ENCODE results near the gene CPE. TPM values are rescaled to one million over a fixed set of nuclear protein-coding genes. Genes with fewer than 3 reads are reported as not detected.
A peak's percentile ranks its signal among the peaks of the same experiment; 100 is the strongest.

CPE gene
- total RNA-seq, 1 experiment from 2014 or later, result 29.3 TPM

DNA sequence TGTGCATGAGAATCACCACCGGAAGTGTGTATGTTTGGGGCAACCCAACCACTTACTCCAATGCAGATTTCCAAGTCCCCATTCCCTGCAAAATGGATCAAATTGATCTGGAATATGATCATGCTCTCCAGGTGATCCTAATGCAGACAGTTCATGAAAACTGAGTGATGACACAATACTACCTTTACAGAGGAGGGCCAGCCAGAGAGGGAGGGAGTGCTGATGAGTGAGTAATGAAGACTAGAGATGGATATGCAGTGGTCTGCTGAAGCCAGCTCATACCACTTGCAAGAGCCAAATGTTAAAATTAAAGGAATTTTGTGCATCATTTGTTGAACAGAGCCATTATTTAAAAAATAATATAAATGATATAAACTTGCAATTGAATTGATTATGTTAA, 10.2 kb upstream of the CPE start:
- RAD21 ChIA-PET (ENCODE audit: low non-redundant PET in 1 of 2, low total read pairs in 2 of 2, uncharacterized antibody in 2 of 2, unreplicated experiment in 2 of 2), result interaction anchor here in 1 of 2 experiments (0.6 kb wide), 1 partner anchor 10 kb away, joined by 3 read pairs; the partner anchor contains the start of gene CPE
- H3K27me3 ChIP-seq (ENCODE audit: insufficient read depth, low read length), result no peaks in the 10 kb centered on the region
- no peaks in the 10 kb centered on the region for H3K36me3 ChIP-seq (ENCODE audit: control insufficient read depth in 1 of 2, insufficient read depth in 2 of 2, low read length in 2 of 2)
- no peak for TF ChIP-seq ZNF274 (IDR thresholded peaks at IDR 0.05; ENCODE audit: low read depth, low read length)
- no peak for TF ChIP-seq FOSL1 (IDR thresholded peaks at IDR 0.05; ENCODE audit: low read depth)
- TF ChIP-seq SIN3A (IDR thresholded peaks at IDR 0.05; ENCODE audit: low read depth), result no peak
- H3K9me2 ChIP-seq (ENCODE audit: insufficient read depth), result no peaks in the 10 kb centered on the region
- DNase-seq (ENCODE audit: low read depth, low spot score) (no peak), ATAC-seq (no peak)
- CTCF ChIA-PET, result no interaction called here
- H2AFZ ChIP-seq (ENCODE audit: low read depth, low read length, poor library complexity, severe bottlenecking), result no peak overlapping the region
- POLR2A ChIA-PET, result no interaction called here
- H3K4me3 ChIP-seq (replicated peaks in 1 of 2; ENCODE audit: low read depth in 1 of 2, low read length in 2 of 2), result no peak overlapping the region
- H3K27ac ChIP-seq (ENCODE audit: low read depth, low read length), result no peak overlapping the region
- H3K79me2 ChIP-seq (ENCODE audit: insufficient read depth, low read length), result no peaks in the 10 kb centered on the region
- H3K9ac ChIP-seq (ENCODE audit: low read length), result no peak overlapping the region
- no peak overlapping the region for H3K4me2 ChIP-seq (ENCODE audit: low read length)
- intact Hi-C loops (cut with micrococcal nuclease), result no loop called here
- H4K20me1 ChIP-seq (ENCODE audit: insufficient read depth), result no peaks in the 10 kb centered on the region
- no peaks in the 10 kb centered on the region for H3K4me1 ChIP-seq (ENCODE audit: control insufficient read depth in 1 of 2, insufficient read depth in 2 of 2, low read length in 2 of 2)
- no peaks in the 10 kb centered on the region for H3K9me3 ChIP-seq (ENCODE audit: control insufficient read depth in 1 of 2, insufficient read depth in 1 of 2, low read depth in 1 of 2, low read length in 2 of 2)
- no TSS peak for BruUV-seq (replicated peaks)

DNA sequence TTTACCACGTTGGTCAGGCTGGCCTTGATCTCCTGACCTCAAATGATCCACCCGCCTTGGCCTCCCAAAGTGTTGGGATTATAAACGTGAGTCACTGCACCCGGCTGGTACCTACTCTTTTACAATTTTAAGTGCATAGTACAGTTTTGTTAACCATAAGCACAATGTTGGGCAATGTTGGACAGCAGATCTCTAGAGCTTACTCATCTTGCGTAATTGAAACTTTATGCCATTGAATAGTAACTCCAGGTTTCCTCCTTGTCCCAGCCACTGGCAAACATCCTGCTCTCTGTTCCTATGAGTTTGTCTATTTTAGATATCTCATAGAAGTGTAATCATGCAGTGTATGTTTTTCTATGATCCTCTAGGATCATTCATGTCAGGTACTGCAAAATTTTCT, 9.3 kb upstream of the CPE start:
- ChIA-PET RAD21 (ENCODE audit: low non-redundant PET in 1 of 2, low total read pairs in 2 of 2, uncharacterized antibody in 2 of 2, unreplicated experiment in 2 of 2) (no interaction called here), CTCF (no interaction called here), POLR2A (no interaction called here)
- Histone ChIP-seq H3K9me3 (ENCODE audit: control insufficient read depth in 1 of 2, insufficient read depth in 1 of 2, low read depth in 1 of 2, low read length in 2 of 2) (no peaks in the 10 kb centered on the region), H3K9me2 (ENCODE audit: insufficient read depth) (no peaks in the 10 kb centered on the region), H3K27me3 (ENCODE audit: insufficient read depth, low read length) (no peaks in the 10 kb centered on the region), H3K4me1 (ENCODE audit: control insufficient read depth in 1 of 2, insufficient read depth in 2 of 2, low read length in 2 of 2) (no peaks in the 10 kb centered on the region), H2AFZ (ENCODE audit: low read depth, low read length, poor library complexity, severe bottlenecking) (no peak overlapping the region), H4K20me1 (ENCODE audit: insufficient read depth) (no peaks in the 10 kb centered on the region), H3K4me2 (ENCODE audit: low read length) (no peak overlapping the region), H3K27ac (ENCODE audit: low read depth, low read length) (no peak overlapping the region), H3K4me3 (replicated peaks in 1 of 2; ENCODE audit: low read depth in 1 of 2, low read length in 2 of 2) (no peak overlapping the region), H3K9ac (ENCODE audit: low read length) (no peak overlapping the region), H3K36me3 (ENCODE audit: control insufficient read depth in 1 of 2, insufficient read depth in 2 of 2, low read length in 2 of 2) (no peaks in the 10 kb centered on the region), H3K79me2 (ENCODE audit: insufficient read depth, low read length) (no peaks in the 10 kb centered on the region)
- DNase-seq (ENCODE audit: low read depth, low spot score) (no peak), ATAC-seq (no peak)
- no peak for TF ChIP-seq FOSL1 (IDR thresholded peaks at IDR 0.05; ENCODE audit: low read depth)
- peak; percentile 41; the same call in 1 of the 2 replicates for TF ChIP-seq CEBPB (IDR thresholded peaks at IDR 0.05; ENCODE audit: low read depth)
- TF ChIP-seq YY1 (IDR thresholded peaks at IDR 0.05; ENCODE audit: extremely low read depth, insufficient replicate concordance, low read depth, low read length), result no peak
- no peak for TF ChIP-seq EGR1 (IDR thresholded peaks at IDR 0.05; ENCODE audit: low read depth)
- TF ChIP-seq EZH2 (IDR thresholded peaks at IDR 0.05), result no peak
- intact Hi-C loops (cut with micrococcal nuclease), result no loop called here
- BruUV-seq (replicated peaks), result no TSS peak

Data from HCT116 (cell line).